Omental fat pad (tissue), 4 donors: ENCODE data around the gene RTN4. TPM values are rescaled to one million over a fixed set of nuclear protein-coding genes. Genes with fewer than 3 reads are reported as not detected.

ENCODE experiments used
- ATAC-seq: fragments of 150-250 bp; one replicate; pipeline ENCODE4 v1.9.1; 2016; ENCODE audit warnings: mild to moderate bottlenecking, moderate library complexity; ENCODE audit not compliant: low FRiP score
- DNase-seq: peaks from one replicate; pipeline ENCODE4 v3.0.0-alpha.2; 2019; ENCODE audit warnings: low spot score
- total RNA-seq, 4 donors: library from RNA; depleted of rRNA; stranded (reverse); fragments of >200 nt; gene quantifications; one replicate each; pipeline ENCODE4 v1.1.0, GENCODE V29; 2016
- TF ChIP-seq, protein P1 (sequence below), 3 donors: fragments of 450-650 bp; IDR thresholded peaks; one replicate each; pipeline ENCODE4 v1.5.1; 2016 to 2017; ENCODE audit warnings: antibody characterized with exemption in 3 of 3, mild to moderate bottlenecking in 3 of 3, moderate library complexity in 2 of 3

The RTN4 gene
- total RNA-seq, 4 donors from 2014 or later: 308 to 566 (median 400) TPM

DNA sequence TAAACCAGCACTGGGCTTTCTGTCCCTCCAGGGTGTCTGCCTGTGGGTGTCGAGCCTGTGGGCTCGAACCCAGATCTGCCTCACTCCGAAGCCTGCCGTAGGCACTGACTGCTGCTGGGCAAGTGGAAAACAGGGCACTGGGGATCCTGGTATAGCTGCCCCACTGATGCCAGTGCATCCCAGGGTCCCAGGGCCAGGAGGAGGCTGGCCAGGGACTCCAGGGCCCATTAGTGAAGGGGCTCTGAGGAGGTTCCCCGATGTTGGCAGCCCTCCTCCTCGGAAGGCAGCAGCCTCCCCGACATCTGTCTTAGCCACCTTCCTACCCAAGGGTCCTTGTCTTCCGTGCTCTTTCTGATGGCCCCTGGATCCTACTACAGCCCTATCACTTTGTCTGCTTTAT lies 96.1 kb downstream of the RTN4 start:
- DNase-seq: no peak
- ATAC-seq: no peak
- TF ChIP-seq, protein P1, sequence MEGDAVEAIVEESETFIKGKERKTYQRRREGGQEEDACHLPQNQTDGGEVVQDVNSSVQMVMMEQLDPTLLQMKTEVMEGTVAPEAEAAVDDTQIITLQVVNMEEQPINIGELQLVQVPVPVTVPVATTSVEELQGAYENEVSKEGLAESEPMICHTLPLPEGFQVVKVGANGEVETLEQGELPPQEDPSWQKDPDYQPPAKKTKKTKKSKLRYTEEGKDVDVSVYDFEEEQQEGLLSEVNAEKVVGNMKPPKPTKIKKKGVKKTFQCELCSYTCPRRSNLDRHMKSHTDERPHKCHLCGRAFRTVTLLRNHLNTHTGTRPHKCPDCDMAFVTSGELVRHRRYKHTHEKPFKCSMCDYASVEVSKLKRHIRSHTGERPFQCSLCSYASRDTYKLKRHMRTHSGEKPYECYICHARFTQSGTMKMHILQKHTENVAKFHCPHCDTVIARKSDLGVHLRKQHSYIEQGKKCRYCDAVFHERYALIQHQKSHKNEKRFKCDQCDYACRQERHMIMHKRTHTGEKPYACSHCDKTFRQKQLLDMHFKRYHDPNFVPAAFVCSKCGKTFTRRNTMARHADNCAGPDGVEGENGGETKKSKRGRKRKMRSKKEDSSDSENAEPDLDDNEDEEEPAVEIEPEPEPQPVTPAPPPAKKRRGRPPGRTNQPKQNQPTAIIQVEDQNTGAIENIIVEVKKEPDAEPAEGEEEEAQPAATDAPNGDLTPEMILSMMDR (IDR thresholded peaks at IDR 0.05): no peak

DNA sequence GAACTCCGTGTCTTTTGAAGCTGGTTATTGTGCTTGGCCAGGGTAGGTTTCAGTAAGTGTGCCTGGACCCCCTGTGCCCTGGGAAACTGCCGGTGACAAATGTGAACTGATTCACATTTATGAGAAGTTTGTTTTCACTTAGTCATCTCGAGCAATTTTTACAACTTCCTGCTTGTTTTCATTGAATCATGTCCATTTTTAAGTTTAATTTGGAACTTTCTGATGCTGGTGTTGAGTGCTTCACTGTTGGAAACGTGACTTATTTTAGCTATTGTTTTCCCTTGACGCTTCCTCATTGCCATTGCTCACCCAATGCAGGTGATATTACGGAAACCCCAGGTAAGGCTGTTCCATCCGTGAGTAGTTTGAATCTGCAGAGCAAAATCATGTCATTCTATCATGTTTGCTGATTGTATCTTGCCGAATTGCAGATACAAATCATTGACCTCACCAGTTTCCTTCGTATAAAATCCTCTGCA lies 97.2 kb downstream of the RTN4 start:
- ATAC-seq (no peak), DNase-seq (no peak)
- TF ChIP-seq, protein P1 (IDR thresholded peaks at IDR 0.05): no peak

DNA sequence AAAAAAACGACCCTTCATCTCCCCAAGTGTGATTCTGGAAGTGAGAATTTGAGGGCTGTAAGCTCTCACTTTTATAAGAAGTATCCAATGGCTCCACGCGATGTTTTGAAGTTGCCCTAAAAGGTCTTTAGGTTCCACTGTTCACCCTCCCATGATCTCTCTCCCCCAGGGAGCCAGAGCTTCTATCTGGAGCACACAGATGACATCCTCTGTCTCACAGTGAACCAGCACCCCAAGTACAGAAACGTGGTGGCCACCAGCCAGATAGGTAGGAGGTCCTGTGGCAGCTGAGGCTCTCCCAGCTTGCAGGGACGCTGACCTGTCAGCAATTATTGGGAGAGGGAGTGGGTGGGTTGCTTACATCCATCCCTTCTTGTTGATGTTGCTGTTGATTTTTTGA lies 97.8 kb downstream of the RTN4 start:
- ATAC-seq (no peak), DNase-seq (no peak)
- TF ChIP-seq, protein P1 (IDR thresholded peaks at IDR 0.05): no peak

DNA sequence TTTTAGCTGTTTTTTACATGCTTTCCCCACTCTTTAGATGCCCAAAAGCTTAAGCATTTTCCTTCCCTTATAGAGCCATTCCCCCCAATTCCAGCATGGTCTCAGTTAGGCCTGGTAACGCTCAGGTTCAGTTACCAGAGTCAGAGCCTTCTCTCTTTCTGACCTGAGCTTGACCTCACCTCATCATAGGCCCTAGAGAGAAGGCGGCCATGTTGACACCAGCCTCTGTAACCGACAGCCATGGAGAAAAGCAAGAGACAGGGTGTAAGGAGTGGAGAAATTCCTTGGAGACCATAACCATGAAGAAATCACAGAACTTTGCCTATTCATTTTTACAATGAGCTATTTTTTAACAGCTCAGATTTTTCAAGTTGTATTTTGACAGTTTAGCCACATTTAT lies 99.4 kb downstream of the RTN4 start:
- TF ChIP-seq, protein P1 (IDR thresholded peaks at IDR 0.05): no peak
- ATAC-seq (no peak), DNase-seq (no peak)

DNA sequence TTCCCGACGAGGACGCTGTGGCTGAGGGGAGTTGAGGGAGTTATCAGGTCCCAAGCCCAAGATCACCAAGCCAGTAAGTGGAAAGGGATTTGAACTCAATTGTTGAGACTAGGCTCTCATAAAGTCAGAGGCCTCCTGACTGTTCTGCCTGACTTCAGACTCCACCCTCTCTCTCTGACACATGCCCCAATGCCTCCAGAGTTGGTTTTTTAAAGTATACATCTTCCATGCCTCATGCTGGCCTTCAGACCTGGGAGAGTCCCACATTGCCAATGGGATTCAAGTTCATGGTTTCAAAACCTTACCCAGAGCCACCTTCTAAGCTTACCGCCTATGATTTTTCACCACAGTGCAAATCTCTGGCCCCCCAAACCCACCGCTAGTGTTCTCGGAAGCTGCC lies 100.8 kb downstream of the RTN4 start:
- TF ChIP-seq, protein P1 (IDR thresholded peaks at IDR 0.05): no peak
- ATAC-seq (no peak), DNase-seq (no peak)

DNA sequence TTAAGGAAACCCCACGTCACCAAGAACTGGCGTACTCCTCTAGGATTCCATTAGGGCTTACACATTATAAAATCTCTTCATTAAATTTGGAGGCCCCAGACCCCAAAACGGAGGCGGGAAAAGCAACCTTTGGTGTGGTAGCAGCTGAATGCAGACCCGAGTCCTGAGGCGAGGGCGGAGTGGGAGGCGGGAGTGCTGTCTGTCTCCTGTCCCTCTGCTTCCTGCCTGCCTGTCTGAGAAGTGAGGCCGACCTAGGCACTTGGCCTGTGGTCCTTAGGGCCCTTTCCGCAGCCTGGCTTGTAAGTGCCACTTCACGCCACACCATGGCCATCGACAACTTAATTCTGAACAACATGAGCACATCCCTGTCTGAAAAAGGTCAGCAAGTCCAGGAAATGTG lies 102.1 kb downstream of the RTN4 start:
- ATAC-seq (no peak), DNase-seq (no peak)
- TF ChIP-seq, protein P1 (IDR thresholded peaks at IDR 0.05): no peak

DNA sequence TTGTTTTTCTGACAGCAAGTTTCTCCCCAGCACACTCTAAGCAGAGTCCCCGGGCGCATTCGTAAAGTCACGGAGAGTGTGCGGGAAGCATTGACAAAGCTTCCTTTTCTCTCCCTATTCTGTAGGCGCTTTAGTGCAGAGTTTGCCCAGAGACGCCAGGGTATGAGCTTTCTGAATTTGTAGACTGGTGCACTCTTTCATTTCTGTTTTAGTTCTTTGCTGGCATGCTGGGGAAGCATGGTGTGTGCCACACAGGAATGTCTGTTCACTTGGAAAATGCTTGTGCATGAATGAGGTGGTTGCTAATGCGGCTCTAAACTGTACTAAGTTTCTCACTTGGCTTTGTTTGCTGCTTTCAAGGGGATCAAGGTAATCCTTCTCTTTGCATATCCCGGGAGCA lies 102.6 kb downstream of the RTN4 start:
- TF ChIP-seq, protein P1 (IDR thresholded peaks at IDR 0.05): no peak
- DNase-seq: no peak
- no peak for ATAC-seq
